GM21447 (cell line): ENCODE results near the gene KAZN.
"Not testable (repeated sequence)": the region's sequence is repeated elsewhere in the genome, so short reads cannot be mapped to it uniquely, and the experiment has no call there.

ENCODE experiments used
- ATAC-seq: cut with Tn5 transposase; IDR thresholded peaks from one replicate; pipeline ENCODE4 v1.9.1; 2021; ENCODE audit not compliant: unreplicated experiment

Gene KAZN

GRCh38 chr1:14962407-14962806 lies 363.9 kb downstream of the KAZN start:
- no peak for ATAC-seq

DNA sequence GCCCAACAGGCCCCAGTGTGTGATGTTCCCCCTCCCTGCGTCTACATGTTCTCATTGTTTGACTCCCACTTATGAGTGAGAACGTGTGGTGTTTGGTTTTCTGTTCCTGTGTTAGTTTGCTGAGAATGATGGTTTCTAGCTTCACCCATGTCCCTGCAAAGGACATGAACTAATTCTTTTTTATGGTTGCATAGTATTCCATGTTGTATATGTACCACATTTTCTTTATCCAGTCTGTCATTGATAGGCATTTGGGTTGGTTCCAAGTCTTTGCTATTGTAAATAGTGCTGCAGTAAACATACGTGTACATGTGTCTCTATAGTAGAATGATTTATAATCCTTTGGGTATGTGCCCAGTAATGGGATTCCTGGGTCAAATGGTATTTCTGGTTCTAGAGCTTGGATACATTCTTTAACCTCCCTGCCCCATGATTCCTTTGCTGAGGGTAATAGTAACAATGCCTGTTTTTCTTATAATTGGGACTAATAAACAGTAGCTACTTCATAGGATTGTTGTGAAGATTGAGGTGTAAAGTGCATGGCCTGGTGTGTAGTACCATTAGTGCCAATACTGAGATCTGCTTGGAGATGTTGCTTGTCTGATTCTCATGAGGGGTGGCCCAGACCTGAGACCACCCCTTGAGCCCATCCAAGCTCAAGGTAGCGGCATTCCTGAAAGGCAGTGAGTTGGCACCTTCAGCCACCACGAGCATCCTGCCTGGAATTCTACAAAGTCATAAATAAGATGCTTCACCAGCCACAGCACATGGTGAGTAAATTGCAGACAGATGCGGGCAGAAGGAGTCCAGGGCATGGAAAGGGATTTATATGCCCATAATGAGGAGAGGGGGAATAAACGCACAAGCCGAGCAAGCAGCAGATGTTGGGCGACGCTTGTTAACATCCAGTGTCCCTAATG lies 365.6 kb downstream of the KAZN start:
- not testable (repeated sequence) for ATAC-seq

DNA sequence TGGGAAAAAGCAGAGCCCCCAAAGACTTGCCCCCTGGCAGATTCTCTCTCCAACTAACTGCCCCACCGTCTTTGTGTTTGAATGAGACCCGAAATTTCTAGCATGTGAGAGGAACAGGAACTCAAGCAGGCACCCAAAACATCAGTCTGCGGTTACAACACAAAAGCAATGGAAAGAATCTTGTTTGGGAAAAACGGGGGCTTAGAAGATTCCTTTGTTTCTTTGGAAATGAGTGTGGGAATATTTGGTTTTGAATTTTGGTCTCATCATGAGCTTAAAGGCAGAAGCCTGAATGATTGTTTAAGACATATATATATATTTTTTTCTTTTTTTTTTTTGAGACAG lies 366.2 kb downstream of the KAZN start:
- no peak for ATAC-seq

DNA sequence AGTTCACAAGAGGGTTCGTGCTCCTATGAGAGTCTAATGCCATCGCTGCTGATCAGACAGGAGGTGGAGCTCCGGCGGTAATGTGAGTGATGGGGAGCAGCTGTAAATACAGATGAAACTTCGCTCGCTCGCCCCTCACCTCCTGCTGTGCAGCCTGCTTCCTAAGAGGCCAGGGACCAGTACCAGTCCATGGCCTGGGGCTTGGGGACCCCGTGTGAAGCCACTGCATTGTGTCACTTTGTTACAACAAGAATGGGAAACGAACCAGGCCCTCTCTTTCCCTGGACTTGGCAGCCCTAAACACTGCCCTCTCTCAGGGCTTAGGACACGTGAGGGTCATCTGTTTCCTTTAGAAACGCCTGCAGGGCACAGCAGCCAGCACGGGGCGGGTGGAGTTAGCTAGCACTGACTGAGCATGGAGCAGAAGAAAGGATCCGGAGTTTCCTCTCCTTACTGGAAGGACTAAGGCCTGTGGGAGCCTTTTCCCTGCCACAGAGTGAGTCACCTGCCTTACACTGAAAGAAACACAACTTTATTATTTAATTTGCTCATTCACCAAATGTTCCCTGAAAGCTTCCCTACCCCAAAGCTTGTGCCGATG lies 369.9 kb downstream of the KAZN start:
- no peak for ATAC-seq

GRCh38 chr1:14969006-14969405 lies 370.5 kb downstream of the KAZN start:
- no peak for ATAC-seq

GRCh38 chr1:14970115-14970798 lies 371.8 kb downstream of the KAZN start:
- ATAC-seq, result no peak

DNA sequence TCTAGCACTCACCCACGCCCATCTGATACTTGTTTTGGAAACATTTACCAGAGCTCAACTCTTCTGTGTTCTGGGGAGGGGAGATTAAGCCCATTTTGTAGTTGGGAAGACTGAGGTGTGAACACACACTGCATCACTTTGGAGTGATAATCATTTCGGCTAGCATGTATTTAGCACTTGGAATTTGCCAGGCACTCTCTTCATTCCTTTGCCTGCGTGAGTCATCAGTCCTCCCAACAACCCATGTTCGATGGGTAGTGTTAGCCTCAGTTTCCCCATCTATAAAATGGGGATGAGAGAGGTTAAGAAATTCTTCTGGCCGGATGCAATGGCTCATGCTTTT lies 372.3 kb downstream of the KAZN start:
- ATAC-seq, result no peak

DNA sequence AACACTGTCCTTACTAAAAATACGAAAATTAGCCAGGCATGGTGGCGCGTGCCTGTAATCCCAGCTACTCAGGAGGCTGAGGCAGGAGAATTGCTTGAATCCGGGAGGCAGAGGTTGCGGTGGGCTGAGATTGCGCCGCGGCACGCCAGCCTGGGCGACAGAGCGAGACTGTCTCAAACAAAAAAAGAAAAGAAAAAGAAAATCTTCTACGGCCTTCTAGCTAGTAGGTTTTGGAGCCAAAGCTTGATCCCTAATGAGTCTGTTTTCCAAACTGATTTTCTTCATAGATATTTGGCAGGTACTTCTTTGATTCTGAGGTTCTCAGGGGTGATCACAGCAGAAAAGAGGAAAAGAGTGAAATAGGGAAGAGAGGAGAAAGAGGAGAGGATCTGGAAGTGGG lies 372.7 kb downstream of the KAZN start:
- ATAC-seq, result no peak

DNA sequence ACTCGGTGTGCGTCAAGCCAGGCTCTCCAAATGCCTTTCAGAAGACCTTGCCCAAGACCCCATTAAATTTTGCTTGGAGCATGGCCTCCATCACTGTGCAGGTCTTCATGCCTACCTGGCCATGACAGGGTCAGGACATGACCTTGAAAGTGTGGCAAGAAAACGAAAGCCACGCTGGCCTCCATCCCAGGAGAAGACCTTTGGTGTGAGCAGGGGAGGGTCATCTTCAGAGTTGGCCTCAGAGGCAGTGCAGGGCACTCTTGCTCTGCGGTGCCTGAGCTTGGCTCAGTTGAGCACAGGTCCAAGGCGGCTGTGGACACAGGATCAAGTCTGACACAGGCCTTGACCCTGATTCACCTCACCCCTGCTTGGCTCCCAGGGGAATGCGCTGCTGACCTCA lies 373.6 kb downstream of the KAZN start:
- ATAC-seq, result no peak

GRCh38 chr1:14973773-14974172 lies 375.3 kb downstream of the KAZN start:
- no peak for ATAC-seq

- no peak for ATAC-seq
These were observed 375.9 kb downstream of the KAZN start for GRCh38 chr1:14974361-14974760.

DNA sequence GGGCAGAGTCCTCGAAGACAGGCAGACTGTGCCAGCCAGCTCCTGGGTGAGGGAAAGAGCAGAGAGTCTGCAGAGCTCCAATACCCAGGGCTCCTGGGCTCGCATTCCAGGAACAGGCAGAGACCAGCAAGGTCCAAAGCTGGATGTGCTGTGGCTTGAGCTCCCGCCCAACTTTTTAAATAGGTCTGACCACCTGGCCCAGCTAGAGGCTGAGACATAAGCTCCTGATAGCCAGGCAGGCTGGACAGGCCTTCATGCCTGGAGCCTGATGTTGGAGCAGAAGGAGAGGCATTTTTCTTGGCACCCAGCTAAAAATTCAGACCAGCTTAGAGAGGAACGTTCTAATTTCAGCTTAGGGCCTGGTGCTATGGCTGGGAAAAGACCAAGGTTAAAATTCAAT lies 376.6 kb downstream of the KAZN start:
- no peak for ATAC-seq

DNA sequence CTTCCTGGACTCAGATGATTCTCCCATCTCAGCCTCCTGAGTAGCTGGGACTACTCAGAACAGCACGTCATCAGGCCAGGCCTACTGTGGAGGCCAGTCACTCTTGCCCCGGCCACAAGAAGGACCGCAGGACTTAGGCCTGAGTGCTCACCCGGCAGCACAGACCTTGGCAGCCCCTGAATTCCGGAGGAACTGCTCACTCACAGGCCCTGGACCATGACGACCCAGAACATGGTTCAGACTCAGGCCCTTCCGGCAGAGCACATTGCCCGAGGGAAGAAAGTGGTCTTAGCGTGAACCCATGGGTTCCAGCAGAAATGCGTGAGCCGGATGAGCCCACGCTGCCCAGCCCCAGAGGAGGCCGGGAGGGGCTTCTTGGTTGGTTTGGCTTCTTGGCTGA lies 377.8 kb downstream of the KAZN start:
- no peak for ATAC-seq

GRCh38 chr1:14977338-14977931 lies 378.9 kb downstream of the KAZN start:
- no peak for ATAC-seq

DNA sequence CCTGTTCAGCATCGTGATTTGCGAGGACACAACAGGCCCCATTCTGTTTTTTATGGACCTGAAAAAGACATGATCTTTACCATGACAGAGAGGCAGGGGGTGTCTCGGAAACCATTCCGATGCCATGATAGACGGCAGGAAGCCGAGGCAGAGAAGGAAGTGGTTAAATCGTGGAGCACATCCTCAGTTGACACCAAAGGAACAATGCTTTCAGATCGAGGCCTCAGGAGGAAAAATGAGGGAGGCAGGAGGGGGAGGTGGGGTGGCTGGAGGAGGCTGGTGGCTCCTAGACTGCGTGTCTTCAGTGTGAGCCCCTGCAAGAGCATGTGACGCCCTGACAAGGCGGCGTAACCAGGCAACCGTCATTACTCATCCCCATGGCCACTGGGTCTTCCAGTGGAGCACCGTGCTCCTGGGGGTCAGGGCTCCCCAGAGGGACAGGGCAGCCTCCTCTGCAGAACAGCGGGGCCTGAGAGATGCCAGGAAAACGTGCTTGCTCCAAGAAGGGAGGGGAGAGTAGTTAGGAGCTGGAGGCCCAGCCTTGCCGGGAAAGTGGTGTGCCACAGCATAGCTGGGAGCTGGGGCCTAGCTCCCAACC lies 382.2 kb downstream of the KAZN start:
- no peak for ATAC-seq

DNA sequence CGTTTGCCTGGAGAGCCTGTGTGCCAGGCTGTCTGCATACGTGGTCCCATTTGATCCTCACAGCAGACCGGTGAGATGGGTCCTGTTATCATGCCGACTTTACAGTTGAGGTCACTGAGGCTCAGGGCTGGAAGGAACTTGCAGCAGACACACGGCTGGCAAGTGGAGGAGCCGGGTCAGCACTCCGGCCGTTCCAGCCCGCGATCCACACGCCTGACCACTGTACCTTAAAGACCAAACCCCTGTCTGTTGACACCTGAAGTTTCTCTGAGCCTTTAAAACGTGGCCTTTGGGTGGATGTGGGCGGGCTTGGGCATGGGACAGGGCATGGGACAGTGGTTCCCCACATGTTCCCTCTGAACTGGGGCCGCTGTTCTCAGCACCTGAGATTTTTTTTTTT lies 383.5 kb downstream of the KAZN start:
- ATAC-seq, result no peak

DNA sequence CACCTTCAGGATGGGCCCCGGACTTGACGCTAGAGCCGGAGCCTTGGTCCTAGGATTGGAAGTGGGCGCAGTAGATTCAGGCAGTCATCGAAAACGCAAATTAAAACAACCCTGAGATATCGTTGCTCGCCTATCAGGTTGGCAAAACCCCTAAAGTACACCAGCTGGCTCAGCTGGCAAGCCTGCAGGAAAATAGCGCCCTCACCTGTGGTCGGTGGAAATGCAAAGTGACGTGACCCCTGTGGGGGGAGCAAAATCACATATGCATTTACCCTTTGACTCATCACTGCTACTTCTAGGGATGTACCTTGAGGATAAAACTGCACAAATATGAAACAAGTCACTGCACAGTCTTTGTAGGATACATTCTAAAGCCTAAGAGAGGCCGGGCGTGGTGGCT lies 384.8 kb downstream of the KAZN start:
- no peak for ATAC-seq

DNA sequence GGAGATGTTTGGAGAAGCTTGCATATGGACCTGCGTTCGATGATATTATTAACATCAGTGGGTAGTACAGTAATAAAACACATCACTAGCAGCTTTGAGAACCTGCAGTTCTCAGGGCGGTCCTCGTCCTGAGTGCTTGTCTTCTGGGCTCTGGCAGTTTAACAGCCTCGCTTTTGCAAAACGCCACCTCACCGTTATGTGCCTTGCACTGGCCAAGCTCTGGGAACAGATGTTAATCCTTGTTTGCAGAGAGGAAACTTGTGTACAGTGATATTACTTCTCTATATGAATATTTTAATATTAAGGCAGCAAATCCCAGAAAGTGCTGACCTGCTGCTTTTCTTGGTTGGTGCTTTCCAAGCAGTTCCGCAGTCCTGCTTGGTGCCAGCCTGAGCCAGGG lies 387.7 kb downstream of the KAZN start:
- ATAC-seq, result no peak

DNA sequence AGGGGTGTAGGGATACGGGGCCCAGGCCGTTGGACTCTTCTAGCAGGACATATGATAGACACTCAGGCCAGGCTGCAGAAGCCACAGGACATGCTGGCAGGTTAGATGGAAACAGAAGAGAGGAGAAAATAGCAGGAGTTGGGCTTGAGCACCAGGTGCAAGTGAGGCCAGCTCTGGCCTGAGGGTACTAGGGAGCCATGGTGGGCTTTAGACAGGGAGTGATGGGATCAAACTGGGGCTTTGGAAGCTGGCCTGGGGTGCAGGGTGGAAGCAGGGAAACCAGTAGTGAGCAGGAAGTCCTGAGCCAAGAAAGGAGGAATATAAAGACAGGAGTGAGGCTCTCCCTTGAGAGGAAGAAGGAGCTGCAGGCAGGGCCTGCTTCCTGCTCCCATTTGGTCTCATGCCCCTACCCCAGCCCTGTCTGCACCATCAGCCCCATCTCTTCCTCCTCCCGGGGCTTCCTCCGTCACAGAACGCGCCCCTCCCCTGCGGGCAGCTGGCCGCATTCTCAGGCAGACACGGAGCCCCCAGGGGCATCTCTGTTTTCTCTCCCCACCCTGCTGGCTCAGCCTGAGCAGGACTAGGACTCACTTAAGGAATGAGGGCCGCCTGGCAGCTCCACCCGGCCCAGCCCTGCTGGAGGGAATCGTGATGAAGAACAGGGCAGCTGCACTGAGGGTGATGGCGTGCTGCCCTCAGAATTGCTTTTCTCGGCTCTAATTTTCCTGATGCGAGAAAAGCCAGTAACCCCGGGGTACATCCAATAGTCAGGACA lies 389.5 kb downstream of the KAZN start:
- no peak for ATAC-seq

DNA sequence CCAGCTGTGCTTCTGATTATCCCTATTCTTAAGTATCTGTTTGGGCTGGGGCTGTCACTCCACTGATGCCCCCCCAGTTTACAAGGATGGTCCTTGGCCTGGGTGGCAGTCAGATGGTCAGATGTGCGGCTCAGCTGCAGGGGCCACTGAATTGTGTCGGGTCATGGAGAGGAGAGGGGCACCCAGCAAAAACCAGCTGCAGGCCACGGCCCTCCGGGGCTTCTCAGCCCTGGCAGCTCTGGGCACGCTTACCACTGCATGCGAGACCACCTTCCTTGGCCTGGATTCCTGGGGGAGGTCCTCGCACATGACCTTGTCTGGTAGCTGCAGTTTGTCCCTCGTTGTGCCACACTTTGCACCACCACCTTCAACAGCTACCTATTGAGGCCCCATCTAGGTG lies 390.2 kb downstream of the KAZN start:
- ATAC-seq, result no peak
